ENCODE measurements around the gene TMEM108.

Gene TMEM108

DNA sequence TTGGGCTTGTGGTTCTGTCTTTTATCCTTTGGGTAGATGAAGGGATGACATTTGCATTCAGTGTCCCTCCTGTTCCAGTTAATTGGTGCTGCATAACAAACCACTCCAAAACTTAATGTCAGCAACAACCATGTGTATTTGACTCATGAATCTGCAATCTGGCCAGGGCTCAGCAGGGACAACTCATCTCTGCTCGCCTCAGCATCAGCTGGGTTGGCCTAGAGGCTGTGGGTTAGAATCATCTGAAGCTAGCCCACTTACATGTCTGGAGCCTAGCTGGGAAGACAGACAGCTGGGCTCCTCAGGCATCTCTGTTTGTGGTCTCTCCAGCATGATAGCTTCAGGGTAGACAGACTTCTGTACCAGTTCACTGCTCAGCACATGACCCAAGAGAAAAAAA, 92.0 kb downstream of the TMEM108 start:
- H3K4me1 Mint-ChIP-seq = no peaks in the 10 kb centered on the region
- H3K4me3 Mint-ChIP-seq = no peak overlapping the region
- peaks cover 5% of the 10 kb centered on the region for H3K27me3 Mint-ChIP-seq
- no peak overlapping the region for H3K27ac Mint-ChIP-seq (ENCODE audit: low read depth)
- H3K36me3 Mint-ChIP-seq (ENCODE audit: insufficient read depth) = no peaks in the 10 kb centered on the region
- ATAC-seq (replicated peaks; ENCODE audit: extremely low read depth, poor library complexity, severe bottlenecking) = no peak
- DNase-seq (ENCODE audit: low spot score in 2 of 2) = no peak
- no peaks in the 10 kb centered on the region for H3K9me3 Mint-ChIP-seq

DNA sequence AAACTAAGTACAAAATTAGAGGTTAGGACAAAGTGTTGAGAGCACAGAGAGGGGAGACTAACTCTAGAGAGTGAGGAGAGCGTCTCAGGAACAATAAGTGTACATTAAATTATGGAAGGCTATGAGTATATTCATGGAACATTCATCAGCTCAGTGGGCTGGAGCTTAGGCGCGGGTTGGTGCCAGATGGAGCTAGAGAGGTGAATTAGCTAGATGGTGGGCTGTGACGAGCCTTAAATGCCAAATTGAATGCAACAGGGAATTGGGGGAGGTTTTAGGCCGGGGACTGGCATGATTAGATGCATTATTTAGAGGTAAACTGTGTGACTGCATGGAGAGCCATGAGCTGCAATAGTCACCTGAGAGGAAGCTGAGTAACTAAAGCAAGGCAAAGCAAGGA, 97.1 kb downstream of the TMEM108 start:
- Mint-ChIP-seq H3K27ac (ENCODE audit: low read depth) (no peak overlapping the region), H3K9me3 (no peaks in the 10 kb centered on the region), H3K4me1 (no peaks in the 10 kb centered on the region), H3K27me3 (peaks cover 13% of the 10 kb centered on the region), H3K4me3 (no peak overlapping the region), H3K36me3 (ENCODE audit: insufficient read depth) (no peaks in the 10 kb centered on the region)
- ATAC-seq (replicated peaks; ENCODE audit: extremely low read depth, poor library complexity, severe bottlenecking) (no peak), DNase-seq (ENCODE audit: low spot score in 2 of 2) (no peak)

DNA sequence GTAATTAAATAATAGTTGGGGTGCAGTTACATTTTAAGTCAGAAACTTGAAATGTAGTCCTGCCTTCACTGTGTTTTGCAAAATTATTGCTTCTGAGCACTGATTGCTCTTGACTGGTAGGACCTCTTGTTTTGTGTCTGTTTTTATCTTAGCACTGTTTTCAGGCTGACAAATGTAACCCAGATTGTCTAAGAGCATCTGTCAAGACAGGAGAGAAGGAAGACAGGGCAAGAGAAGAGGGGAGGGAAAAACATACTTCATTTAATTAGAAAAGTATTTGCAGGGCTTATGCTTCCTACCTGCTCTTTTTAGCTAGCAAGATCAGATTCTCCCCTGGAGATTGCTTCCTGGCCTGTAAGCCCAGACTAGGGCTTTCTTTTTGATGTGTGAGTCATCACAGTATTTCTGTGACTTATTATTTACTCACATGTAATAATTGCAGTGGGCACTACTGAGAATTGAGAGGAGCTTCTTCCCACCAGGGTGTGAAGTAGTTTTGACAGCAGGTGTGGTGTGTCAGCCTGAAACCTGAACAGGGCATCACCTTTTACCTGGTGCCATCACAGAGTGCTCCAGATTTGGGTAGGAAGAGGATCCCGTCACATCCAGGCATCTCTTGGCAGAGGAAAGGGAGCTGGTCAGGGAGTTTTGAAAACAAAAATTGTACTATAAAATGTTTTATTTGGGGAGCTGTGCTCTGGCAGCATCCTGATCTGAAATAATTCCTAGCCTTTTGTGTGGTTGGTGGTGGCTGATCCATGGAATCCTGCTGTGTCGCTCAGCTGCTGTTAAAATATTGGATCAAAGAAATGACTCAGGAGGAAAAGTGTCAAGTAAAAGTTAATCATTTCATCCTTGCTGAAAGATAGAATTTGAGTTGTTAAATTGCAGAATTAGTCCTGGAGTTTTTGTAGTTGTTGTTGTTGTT, 98.2 kb downstream of the TMEM108 start:
- H3K4me3 Mint-ChIP-seq = no peak overlapping the region
- no peaks in the 10 kb centered on the region for H3K4me1 Mint-ChIP-seq
- no peak for ATAC-seq (replicated peaks; ENCODE audit: extremely low read depth, poor library complexity, severe bottlenecking)
- H3K27me3 Mint-ChIP-seq = peaks cover 13% of the 10 kb centered on the region
- no peak overlapping the region for H3K27ac Mint-ChIP-seq (ENCODE audit: low read depth)
- H3K9me3 Mint-ChIP-seq = no peaks in the 10 kb centered on the region
- H3K36me3 Mint-ChIP-seq (ENCODE audit: insufficient read depth) = no peaks in the 10 kb centered on the region
- no peak for DNase-seq (ENCODE audit: low spot score in 2 of 2)

DNA sequence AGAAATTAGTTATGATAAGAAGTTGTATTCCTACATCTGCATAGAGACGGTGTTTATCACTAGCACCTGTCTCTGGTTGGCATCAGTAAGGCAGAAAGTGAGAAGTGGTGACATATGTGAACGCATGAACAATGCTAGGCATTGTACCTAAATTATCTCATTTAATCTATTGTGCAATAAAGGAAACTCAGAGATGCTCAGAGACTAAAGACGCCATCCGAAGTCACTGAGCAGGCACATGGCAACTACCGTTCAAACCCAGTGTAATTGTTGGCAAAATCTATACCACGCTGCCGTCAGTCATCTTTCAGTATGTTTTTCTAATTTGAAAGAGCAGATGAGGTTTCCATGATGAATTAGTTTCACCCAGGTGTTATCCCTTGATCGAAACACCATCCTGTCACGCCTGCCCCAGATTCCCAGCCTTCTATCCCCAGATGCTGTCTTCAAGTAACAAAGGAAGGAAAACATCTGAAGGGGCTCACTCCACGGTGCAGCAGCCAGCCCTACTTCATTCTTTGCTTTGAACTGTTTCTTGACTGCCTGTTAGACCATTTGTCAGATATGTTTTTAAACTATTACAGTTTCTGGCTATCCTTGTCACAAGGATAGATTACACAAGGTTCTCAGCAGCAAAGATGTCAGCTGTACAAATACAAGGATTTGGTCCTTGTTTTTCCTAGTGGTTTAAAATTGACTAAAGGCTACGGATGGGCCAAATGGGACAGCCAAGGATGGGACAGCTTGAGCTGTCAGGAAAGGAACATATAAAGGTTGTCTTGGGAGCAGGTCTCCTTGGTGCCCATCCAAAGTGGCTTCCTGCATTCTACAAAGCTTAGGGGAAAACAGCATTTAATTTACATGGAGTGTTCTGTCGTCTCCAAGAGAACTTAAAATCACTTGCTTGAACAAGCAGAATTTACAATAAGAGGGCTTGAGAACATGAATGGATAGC, 99.1 kb downstream of the TMEM108 start:
- no peak overlapping the region for H3K27ac Mint-ChIP-seq (ENCODE audit: low read depth)
- H3K9me3 Mint-ChIP-seq = no peaks in the 10 kb centered on the region
- H3K4me3 Mint-ChIP-seq = no peak overlapping the region
- H3K36me3 Mint-ChIP-seq (ENCODE audit: insufficient read depth) = no peaks in the 10 kb centered on the region
- no peaks in the 10 kb centered on the region for H3K4me1 Mint-ChIP-seq
- H3K27me3 Mint-ChIP-seq = peaks cover 13% of the 10 kb centered on the region
- DNase-seq (ENCODE audit: low spot score in 2 of 2) = no peak
- no peak for ATAC-seq (replicated peaks; ENCODE audit: extremely low read depth, poor library complexity, severe bottlenecking)

DNA sequence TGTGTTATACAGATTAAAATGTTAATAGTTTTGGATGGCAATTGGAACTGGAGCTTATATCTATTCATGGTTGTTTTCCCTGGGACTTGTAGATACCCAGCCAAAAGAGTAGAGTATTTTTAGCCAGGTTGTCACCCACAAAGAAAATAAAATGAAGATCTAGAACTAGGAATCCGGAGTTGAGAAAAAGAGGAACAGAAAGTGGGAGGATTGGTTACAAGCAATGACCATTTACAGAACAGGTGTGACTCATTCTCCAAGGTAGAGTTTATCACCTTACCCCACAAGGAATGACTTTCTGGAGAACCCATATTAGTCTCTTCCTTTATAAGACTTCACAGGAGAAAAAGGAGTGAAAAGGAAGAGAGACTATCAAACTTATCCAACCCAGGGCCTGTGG, 99.8 kb downstream of the TMEM108 start:
- no peak for ATAC-seq (replicated peaks; ENCODE audit: extremely low read depth, poor library complexity, severe bottlenecking)
- H3K27ac Mint-ChIP-seq (ENCODE audit: low read depth) = no peak overlapping the region
- H3K4me1 Mint-ChIP-seq = no peaks in the 10 kb centered on the region
- no peak for DNase-seq (ENCODE audit: low spot score in 2 of 2)
- H3K9me3 Mint-ChIP-seq = no peaks in the 10 kb centered on the region
- H3K4me3 Mint-ChIP-seq = no peak overlapping the region
- H3K27me3 Mint-ChIP-seq = peaks cover 13% of the 10 kb centered on the region
- H3K36me3 Mint-ChIP-seq (ENCODE audit: insufficient read depth) = no peaks in the 10 kb centered on the region

DNA sequence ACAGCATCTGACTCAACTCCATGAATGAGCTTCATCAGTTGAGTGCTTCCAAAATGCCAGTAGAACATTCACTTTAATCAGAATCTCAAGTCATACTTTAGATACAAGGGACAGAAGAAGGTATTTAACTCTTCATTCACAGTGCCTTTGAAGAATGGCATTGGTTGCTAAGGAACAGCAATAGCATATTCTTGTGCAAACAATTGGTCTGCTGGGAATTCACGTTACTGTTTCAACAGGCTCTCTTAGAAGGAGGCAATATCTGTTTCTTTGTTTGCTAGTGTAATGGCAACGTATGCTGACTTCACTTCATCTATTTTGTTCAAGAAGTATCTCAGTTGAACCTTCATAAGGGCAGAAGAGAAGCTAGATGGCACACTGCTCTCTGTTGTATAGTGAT, 113.9 kb downstream of the TMEM108 start:
- Mint-ChIP-seq H3K27ac (ENCODE audit: low read depth) (no peak overlapping the region), H3K9me3 (peaks cover under 1% of the 10 kb centered on the region), H3K36me3 (ENCODE audit: insufficient read depth) (no peaks in the 10 kb centered on the region), H3K4me3 (no peak overlapping the region), H3K4me1 (no peaks in the 10 kb centered on the region), H3K27me3 (no peaks in the 10 kb centered on the region)
- ATAC-seq (replicated peaks; ENCODE audit: extremely low read depth, poor library complexity, severe bottlenecking) = no peak
- DNase-seq (ENCODE audit: low spot score in 2 of 2) = no peak

DNA sequence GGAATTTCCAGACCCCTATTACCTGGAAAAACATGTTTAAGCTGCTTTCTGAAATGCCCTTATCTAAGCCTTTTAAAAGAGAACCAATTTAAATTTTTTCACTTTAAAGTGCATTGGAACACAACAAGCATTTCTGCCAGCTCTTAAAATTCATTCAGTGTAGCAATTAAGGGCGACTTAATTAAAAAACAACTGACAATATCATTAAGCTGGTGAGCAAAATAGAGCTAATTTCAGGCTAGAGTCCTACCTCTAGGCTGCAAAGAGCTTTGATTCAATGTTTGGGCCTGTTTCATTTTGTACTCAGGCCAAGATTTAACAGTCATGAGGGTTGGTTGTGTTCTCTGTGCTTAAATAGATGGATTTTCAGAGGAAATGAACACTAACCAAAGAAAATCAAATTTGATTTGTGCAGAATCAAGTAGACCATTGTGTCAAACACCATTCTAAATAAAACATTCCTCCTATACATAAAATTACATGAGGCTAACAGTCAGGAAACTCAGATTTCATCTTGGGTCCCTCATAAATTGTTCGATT, 114.6 kb downstream of the TMEM108 start:
- Mint-ChIP-seq H3K27me3 (no peaks in the 10 kb centered on the region), H3K4me3 (no peak overlapping the region), H3K4me1 (no peaks in the 10 kb centered on the region), H3K9me3 (no peaks in the 10 kb centered on the region), H3K36me3 (ENCODE audit: insufficient read depth) (no peaks in the 10 kb centered on the region), H3K27ac (ENCODE audit: low read depth) (no peak overlapping the region)
- DNase-seq (ENCODE audit: low spot score in 2 of 2) = no peak
- ATAC-seq (replicated peaks; ENCODE audit: extremely low read depth, poor library complexity, severe bottlenecking) = no peak

DNA sequence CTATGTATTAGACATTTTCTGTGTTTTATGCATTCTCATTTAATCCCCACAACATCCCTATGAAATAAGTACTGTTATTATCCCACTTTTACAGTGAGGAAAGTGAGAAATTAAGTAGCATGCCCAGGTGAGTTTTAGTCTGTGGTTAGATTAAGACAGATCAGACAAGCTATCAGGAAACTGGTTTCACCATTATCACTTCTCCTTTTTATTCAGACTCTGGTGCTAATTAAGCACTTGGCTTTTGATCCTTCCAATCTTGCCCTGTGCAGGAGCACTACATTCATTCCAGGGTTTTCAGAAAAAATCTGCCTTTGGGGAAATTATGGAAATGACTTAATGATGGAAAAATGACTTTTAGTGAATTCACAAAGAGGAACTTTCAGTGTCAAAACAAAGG, 115.2 kb downstream of the TMEM108 start:
- ATAC-seq (replicated peaks; ENCODE audit: extremely low read depth, poor library complexity, severe bottlenecking) = no peak
- DNase-seq (ENCODE audit: low spot score in 2 of 2) = no peak
- Mint-ChIP-seq H3K27me3 (no peaks in the 10 kb centered on the region), H3K9me3 (no peaks in the 10 kb centered on the region), H3K27ac (ENCODE audit: low read depth) (no peak overlapping the region), H3K4me1 (no peaks in the 10 kb centered on the region), H3K36me3 (ENCODE audit: insufficient read depth) (no peaks in the 10 kb centered on the region), H3K4me3 (no peak overlapping the region)

DNA sequence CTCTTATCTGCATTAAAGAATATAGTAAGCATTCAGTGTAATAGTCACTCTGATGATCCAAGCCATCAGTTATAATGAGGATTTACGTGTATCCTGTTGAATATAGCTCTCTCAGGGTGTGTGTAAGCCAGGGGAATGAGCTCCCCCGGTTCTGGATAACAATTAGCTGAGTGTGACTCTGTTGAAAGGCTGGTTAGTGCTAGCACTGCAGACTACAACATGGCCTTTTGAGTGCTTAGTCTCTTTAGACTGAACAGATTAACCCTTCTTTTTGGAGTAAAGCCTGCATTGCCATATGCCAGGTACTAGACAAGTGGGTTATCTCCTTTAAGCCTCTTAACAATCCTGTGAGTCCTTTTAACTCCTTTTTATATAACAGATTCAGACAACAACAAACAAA, 119.5 kb downstream of the TMEM108 start:
- Mint-ChIP-seq H3K36me3 (ENCODE audit: insufficient read depth) (no peaks in the 10 kb centered on the region), H3K27me3 (no peaks in the 10 kb centered on the region), H3K27ac (ENCODE audit: low read depth) (no peak overlapping the region), H3K4me3 (no peak overlapping the region), H3K4me1 (no peaks in the 10 kb centered on the region), H3K9me3 (no peaks in the 10 kb centered on the region)
- ATAC-seq (replicated peaks; ENCODE audit: extremely low read depth, poor library complexity, severe bottlenecking) (no peak), DNase-seq (ENCODE audit: low spot score in 2 of 2) (no peak)

DNA sequence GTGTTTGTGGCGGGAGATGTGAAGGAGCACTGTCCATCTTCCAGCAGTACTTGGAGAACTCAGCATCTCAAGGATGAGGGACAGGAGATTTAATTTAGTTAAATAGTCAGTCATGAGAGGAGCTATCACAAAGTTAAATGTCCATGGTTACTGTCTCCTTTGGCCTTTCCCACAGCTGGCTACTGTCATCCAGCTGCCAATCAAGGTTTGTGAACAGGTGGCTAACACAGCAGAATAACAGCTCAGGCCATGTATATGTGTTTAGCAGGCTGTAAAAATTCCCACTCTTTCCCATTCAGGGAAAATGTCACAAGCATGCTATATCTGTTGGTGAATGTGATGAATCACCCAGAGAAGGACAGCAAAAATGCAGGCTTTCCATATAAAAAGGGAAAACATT, 120.5 kb downstream of the TMEM108 start:
- no peak overlapping the region for H3K4me3 Mint-ChIP-seq
- ATAC-seq (replicated peaks; ENCODE audit: extremely low read depth, poor library complexity, severe bottlenecking) (no peak), DNase-seq (ENCODE audit: low spot score in 2 of 2) (no peak)
- no peaks in the 10 kb centered on the region for H3K27me3 Mint-ChIP-seq
- no peaks in the 10 kb centered on the region for H3K9me3 Mint-ChIP-seq
- no peaks in the 10 kb centered on the region for H3K36me3 Mint-ChIP-seq (ENCODE audit: insufficient read depth)
- H3K27ac Mint-ChIP-seq (ENCODE audit: low read depth) = no peak overlapping the region
- no peaks in the 10 kb centered on the region for H3K4me1 Mint-ChIP-seq

DNA sequence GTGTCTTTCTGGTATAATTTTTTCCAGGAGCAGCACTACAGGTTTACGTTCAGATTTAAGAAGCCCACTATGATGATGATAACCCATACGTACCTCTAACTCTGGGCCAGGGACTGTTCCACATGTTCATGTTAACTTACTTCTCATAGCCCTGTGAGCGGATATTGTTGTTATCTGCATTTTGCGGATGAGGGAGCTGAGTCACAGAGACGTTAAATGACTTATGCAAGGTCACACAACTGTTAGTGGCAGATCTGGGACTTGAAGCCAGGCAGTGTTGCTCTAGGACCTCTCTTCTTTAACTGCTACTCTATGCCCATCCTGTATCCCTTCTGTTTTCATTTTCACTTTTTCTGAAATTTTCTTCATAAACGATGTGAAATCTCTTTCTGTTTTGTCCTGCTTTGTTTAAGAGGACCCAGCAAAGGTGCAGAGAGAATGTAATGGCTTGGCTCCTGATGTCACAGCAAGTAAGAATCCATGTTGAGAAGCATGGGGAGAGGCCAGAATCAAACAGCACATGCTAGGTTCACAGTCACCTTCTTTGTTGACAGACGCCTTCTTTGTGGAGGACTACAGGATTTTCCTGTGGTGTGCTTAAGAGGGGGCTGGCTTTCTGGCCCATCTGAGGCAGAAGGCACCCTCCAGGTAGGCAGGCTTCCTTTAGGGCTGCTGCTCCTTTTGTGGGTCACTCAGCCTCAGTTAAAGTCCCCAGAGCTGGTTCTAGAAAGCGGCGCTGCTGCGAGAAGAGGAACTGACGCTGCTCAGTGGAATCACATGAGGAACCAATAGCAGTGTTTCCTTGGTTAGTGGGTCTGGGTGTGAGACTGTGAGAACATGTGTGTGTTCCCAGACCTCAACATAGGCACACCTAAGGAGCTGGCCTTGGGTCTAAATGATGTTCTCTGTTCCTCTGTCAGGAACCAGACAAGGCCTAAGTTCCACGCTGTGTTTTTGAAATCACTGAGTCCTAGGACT, 121.6 kb downstream of the TMEM108 start:
- Mint-ChIP-seq H3K4me3 (no peak overlapping the region), H3K27me3 (no peaks in the 10 kb centered on the region), H3K4me1 (no peaks in the 10 kb centered on the region), H3K36me3 (ENCODE audit: insufficient read depth) (no peaks in the 10 kb centered on the region), H3K27ac (ENCODE audit: low read depth) (no peak overlapping the region), H3K9me3 (no peaks in the 10 kb centered on the region)
- no peak for DNase-seq (ENCODE audit: low spot score in 2 of 2)
- ATAC-seq (replicated peaks; ENCODE audit: extremely low read depth, poor library complexity, severe bottlenecking) = no peak

DNA sequence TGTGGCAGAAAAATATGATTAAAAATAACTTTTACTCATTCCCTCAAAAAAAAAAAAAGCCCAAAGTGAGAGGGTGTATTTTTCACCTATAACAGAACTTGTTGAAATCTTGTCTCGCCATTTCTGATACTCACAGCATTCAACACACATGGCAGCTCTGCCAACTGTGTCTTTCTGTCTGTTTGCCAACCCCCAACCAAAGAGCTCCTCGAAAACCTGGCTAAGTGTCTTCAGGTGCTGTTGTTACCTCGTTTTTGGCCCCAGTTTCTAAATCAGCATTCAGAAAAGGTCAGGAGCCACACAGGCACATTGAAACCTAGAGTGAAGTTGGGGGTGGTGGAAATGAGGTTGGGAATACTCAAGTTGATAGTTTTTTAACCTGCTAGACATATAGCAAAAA, 123.5 kb downstream of the TMEM108 start:
- no peaks in the 10 kb centered on the region for H3K4me1 Mint-ChIP-seq
- no peak overlapping the region for H3K4me3 Mint-ChIP-seq
- H3K27ac Mint-ChIP-seq (ENCODE audit: low read depth) = no peak overlapping the region
- ATAC-seq (replicated peaks; ENCODE audit: extremely low read depth, poor library complexity, severe bottlenecking) = no peak
- DNase-seq (ENCODE audit: low spot score in 2 of 2) = no peak
- no peaks in the 10 kb centered on the region for H3K27me3 Mint-ChIP-seq
- H3K9me3 Mint-ChIP-seq = no peaks in the 10 kb centered on the region
- H3K36me3 Mint-ChIP-seq (ENCODE audit: insufficient read depth) = no peaks in the 10 kb centered on the region

Measured in central memory CD8-positive, alpha-beta T cell (primary cell).